ENCODE measurements around the gene TIGD4. TPM values are rescaled to one million over a fixed set of nuclear protein-coding genes. Genes with fewer than 3 reads are reported as not detected.

Gene TIGD4
- total and polyA plus RNA-seq, 2 of the 13 experiments (the other 11 are each of a cell fraction or from before 2014, with no cell fraction given) = 0.15 to 0.62 TPM

- TF ChIP-seq ZBTB40 (IDR thresholded peaks at IDR 0.05) = peak; percentile 93
- peak; percentile 75; the same call in 1 of the 2 replicates for TF ChIP-seq ZBTB40 (CRISPR knock-in tag; IDR thresholded peaks at IDR 0.05)
- TF ChIP-seq TRIM22 (IDR thresholded peaks at IDR 0.05) = no peak
- peak; percentile 92; the same call in 1 of the 2 replicates for TF ChIP-seq ZNF747 (CRISPR knock-in tag; IDR thresholded peaks at IDR 0.05; ENCODE audit: borderline replicate concordance)
- no peak for TF ChIP-seq ZNF576 (CRISPR knock-in tag; IDR thresholded peaks at IDR 0.05)
- no peak for TF ChIP-seq GRHL1 (CRISPR knock-in tag; conservative IDR thresholded peaks at IDR 0.05)
- 0 out of 2 replicates have a peak, but pooled peaks have one; percentile 27 for TF ChIP-seq ZNF839 (CRISPR knock-in tag; IDR thresholded peaks at IDR 0.05; ENCODE audit: borderline replicate concordance)
- peak; percentile 94 for TF ChIP-seq ZFP91 (CRISPR knock-in tag; IDR thresholded peaks at IDR 0.05; ENCODE audit: borderline replicate concordance)
- peak; percentile 80; the same call in 1 of the 2 replicates for TF ChIP-seq MIER3 (CRISPR knock-in tag; IDR thresholded peaks at IDR 0.05; ENCODE audit: borderline replicate concordance)
- TF ChIP-seq IRF2 (CRISPR knock-in tag; IDR thresholded peaks at IDR 0.05) = peak; percentile 91
- TF ChIP-seq ZNF558 (CRISPR knock-in tag; IDR thresholded peaks at IDR 0.05; ENCODE audit: borderline replicate concordance) = no peak
- TF ChIP-seq SNRNP70 (IDR thresholded peaks at IDR 0.05; ENCODE audit: low read depth, low read length) = no peak
- peak; percentile 54; the same call in 1 of the 2 replicates for TF ChIP-seq ZNF580 (CRISPR knock-in tag; IDR thresholded peaks at IDR 0.05; ENCODE audit: borderline replicate concordance, low read depth)
Measured at GRCh38 chr4:152779513-152780266, at the start of gene TIGD4, which contains the start of gene ARFIP1 (continued).
